Measurements from ENCODE around the gene MMD.
"Not testable (repeated sequence)": the region's sequence is repeated elsewhere in the genome, so short reads cannot be mapped to it uniquely, and the experiment has no call there.

Gene MMD

GRCh38 chr17:55409030-55409800 is 12.4 kb downstream of the MMD start:
- Histone ChIP-seq H3K27ac (ENCODE audit: low read length) (no peak overlapping the region), H3K9me3 (ENCODE audit: control insufficient read depth, insufficient read depth, low read length) (no peaks in the 10 kb centered on the region), H3K36me3 (ENCODE audit: control insufficient read depth, insufficient read depth, low read length) (peaks cover 18% of the 10 kb centered on the region; the same call in 1 of the 2 replicates), H3K4me3 (ENCODE audit: low read length) (no peak overlapping the region), H3K4me1 (ENCODE audit: control insufficient read depth, insufficient read depth, low read length) (no peaks in the 10 kb centered on the region), H3K27me3 (ENCODE audit: control insufficient read depth, insufficient read depth, low read length) (no peaks in the 10 kb centered on the region)
- no CpG with 5 or more reads among the region's 4 CpGs for WGBS (ENCODE audit: insufficient coverage, insufficient read length)
- DNase-seq (ENCODE audit: low read depth, low spot score) = no peak

GRCh38 chr17:55407641-55408566 is 13.7 kb downstream of the MMD start:
- Histone ChIP-seq H3K27ac (ENCODE audit: low read length) (no peak overlapping the region), H3K27me3 (ENCODE audit: control insufficient read depth, insufficient read depth, low read length) (no peaks in the 10 kb centered on the region), H3K4me3 (ENCODE audit: low read length) (no peak overlapping the region), H3K9me3 (ENCODE audit: control insufficient read depth, insufficient read depth, low read length) (no peaks in the 10 kb centered on the region), H3K4me1 (ENCODE audit: control insufficient read depth, insufficient read depth, low read length) (no peaks in the 10 kb centered on the region), H3K36me3 (ENCODE audit: control insufficient read depth, insufficient read depth, low read length) (peaks cover 18% of the 10 kb centered on the region; the same call in 1 of the 2 replicates)
- no CpG with 5 or more reads among the region's 5 CpGs for WGBS (ENCODE audit: insufficient coverage, insufficient read length)
- no peak for DNase-seq (ENCODE audit: low read depth, low spot score)

- no peak overlapping the region for H3K4me3 ChIP-seq (ENCODE audit: low read length)
- no peak overlapping the region for H3K27ac ChIP-seq (ENCODE audit: low read length)
- DNase-seq (ENCODE audit: low read depth, low spot score) = no peak
- no peaks in the 10 kb centered on the region for H3K9me3 ChIP-seq (ENCODE audit: control insufficient read depth, insufficient read depth, low read length)
- no CpG with 5 or more reads among the region's 1 CpG for WGBS (ENCODE audit: insufficient coverage, insufficient read length)
- no peaks in the 10 kb centered on the region for H3K27me3 ChIP-seq (ENCODE audit: control insufficient read depth, insufficient read depth, low read length)
- peaks cover 11% of the 10 kb centered on the region; the same call in 1 of the 2 replicates for H3K36me3 ChIP-seq (ENCODE audit: control insufficient read depth, insufficient read depth, low read length)
- no peaks in the 10 kb centered on the region for H3K4me1 ChIP-seq (ENCODE audit: control insufficient read depth, insufficient read depth, low read length)
Observed at GRCh38 chr17:55405600-55405999, 16.0 kb downstream of the MMD start.

GRCh38 chr17:55404197-55404596 is 17.4 kb downstream of the MMD start:
- H3K9me3 ChIP-seq (ENCODE audit: control insufficient read depth, insufficient read depth, low read length); H3K27me3 ChIP-seq (ENCODE audit: control insufficient read depth, insufficient read depth, low read length); H3K4me1 ChIP-seq (ENCODE audit: control insufficient read depth, insufficient read depth, low read length); H3K4me3 ChIP-seq (ENCODE audit: low read length); DNase-seq (ENCODE audit: low read depth, low spot score); H3K27ac ChIP-seq (ENCODE audit: low read length); H3K36me3 ChIP-seq (ENCODE audit: control insufficient read depth, insufficient read depth, low read length): not testable (repeated sequence)
- WGBS (ENCODE audit: insufficient coverage, insufficient read length) = no CpG with 5 or more reads among the region's 5 CpGs

GRCh38 chr17:55402374-55402773 is 19.3 kb downstream of the MMD start:
- H3K36me3 ChIP-seq (ENCODE audit: control insufficient read depth, insufficient read depth, low read length) = peaks cover 10% of the 10 kb centered on the region; the same call in 1 of the 2 replicates
- no peaks in the 10 kb centered on the region for H3K9me3 ChIP-seq (ENCODE audit: control insufficient read depth, insufficient read depth, low read length)
- no peak overlapping the region for H3K27ac ChIP-seq (ENCODE audit: low read length)
- DNase-seq (ENCODE audit: low read depth, low spot score) = no peak
- H3K27me3 ChIP-seq (ENCODE audit: control insufficient read depth, insufficient read depth, low read length) = no peaks in the 10 kb centered on the region
- H3K4me3 ChIP-seq (ENCODE audit: low read length) = no peak overlapping the region
- no CpG with 5 or more reads among the region's 4 CpGs for WGBS (ENCODE audit: insufficient coverage, insufficient read length)
- H3K4me1 ChIP-seq (ENCODE audit: control insufficient read depth, insufficient read depth, low read length) = no peaks in the 10 kb centered on the region

- no CpG with 5 or more reads among the region's 5 CpGs for WGBS (ENCODE audit: insufficient coverage, insufficient read length)
- Histone ChIP-seq H3K4me1 (ENCODE audit: control insufficient read depth, insufficient read depth, low read length) (no peaks in the 10 kb centered on the region), H3K36me3 (ENCODE audit: control insufficient read depth, insufficient read depth, low read length) (peaks cover 7% of the 10 kb centered on the region; the same call in 1 of the 2 replicates)
Observed at GRCh38 chr17:55398689-55399088, 22.9 kb downstream of the MMD start.

GRCh38 chr17:55395803-55396505 is 25.7 kb downstream of the MMD start:
- Histone ChIP-seq H3K4me3 (ENCODE audit: low read length) (no peak overlapping the region), H3K27me3 (ENCODE audit: control insufficient read depth, insufficient read depth, low read length) (no peaks in the 10 kb centered on the region), H3K36me3 (ENCODE audit: control insufficient read depth, insufficient read depth, low read length) (peaks cover 7% of the 10 kb centered on the region; the same call in 1 of the 2 replicates), H3K27ac (ENCODE audit: low read length) (no peak overlapping the region), H3K9me3 (ENCODE audit: control insufficient read depth, insufficient read depth, low read length) (no peaks in the 10 kb centered on the region), H3K4me1 (ENCODE audit: control insufficient read depth, insufficient read depth, low read length) (no peaks in the 10 kb centered on the region)
- 100% methylated on average over 1 of the region's 5 CpGs for WGBS (ENCODE audit: insufficient coverage, insufficient read length)
- no peak for DNase-seq (ENCODE audit: low read depth, low spot score)

More at GRCh38 chr17:55398689-55399088, 22.9 kb downstream of the MMD start:
- Histone ChIP-seq H3K4me3 (ENCODE audit: low read length) (no peak overlapping the region), H3K9me3 (ENCODE audit: control insufficient read depth, insufficient read depth, low read length) (no peaks in the 10 kb centered on the region), H3K27ac (ENCODE audit: low read length) (no peak overlapping the region), H3K27me3 (ENCODE audit: control insufficient read depth, insufficient read depth, low read length) (no peaks in the 10 kb centered on the region)
- no peak for DNase-seq (ENCODE audit: low read depth, low spot score)

GRCh38 chr17:55394357-55395021 is 27.1 kb downstream of the MMD start:
- DNase-seq (ENCODE audit: low read depth, low spot score) = no peak
- Histone ChIP-seq H3K4me3 (ENCODE audit: low read length) (no peak overlapping the region), H3K27me3 (ENCODE audit: control insufficient read depth, insufficient read depth, low read length) (no peaks in the 10 kb centered on the region), H3K27ac (ENCODE audit: low read length) (no peak overlapping the region), H3K36me3 (ENCODE audit: control insufficient read depth, insufficient read depth, low read length) (peaks cover 5% of the 10 kb centered on the region; the same call in 1 of the 2 replicates), H3K4me1 (ENCODE audit: control insufficient read depth, insufficient read depth, low read length) (no peaks in the 10 kb centered on the region), H3K9me3 (ENCODE audit: control insufficient read depth, insufficient read depth, low read length) (no peaks in the 10 kb centered on the region)
- WGBS (ENCODE audit: insufficient coverage, insufficient read length) = no CpG with 5 or more reads among the region's 6 CpGs

- Histone ChIP-seq H3K27ac (ENCODE audit: low read length) (no peak overlapping the region), H3K36me3 (ENCODE audit: control insufficient read depth, insufficient read depth, low read length) (no peaks in the 10 kb centered on the region), H3K4me1 (ENCODE audit: control insufficient read depth, insufficient read depth, low read length) (no peaks in the 10 kb centered on the region), H3K4me3 (ENCODE audit: low read length) (no peak overlapping the region), H3K27me3 (ENCODE audit: control insufficient read depth, insufficient read depth, low read length) (no peaks in the 10 kb centered on the region), H3K9me3 (ENCODE audit: control insufficient read depth, insufficient read depth, low read length) (no peaks in the 10 kb centered on the region)
- no peak for DNase-seq (ENCODE audit: low read depth, low spot score)
- WGBS (ENCODE audit: insufficient coverage, insufficient read length) = 100% methylated on average over 1 of the region's 3 CpGs
Observed at GRCh38 chr17:55391764-55392467, 29.7 kb downstream of the MMD start.

All from iPS DF 6.9 (cell line).